Measurements from ENCODE around the gene CMC2. TPM values are rescaled to one million over a fixed set of nuclear protein-coding genes. Genes with fewer than 3 reads are reported as not detected.
A peak's percentile ranks its signal among the peaks of the same experiment; 100 is the strongest.

Gene CMC2
- total RNA-seq, 1 donor from 2014 or later: 133 TPM

DNA sequence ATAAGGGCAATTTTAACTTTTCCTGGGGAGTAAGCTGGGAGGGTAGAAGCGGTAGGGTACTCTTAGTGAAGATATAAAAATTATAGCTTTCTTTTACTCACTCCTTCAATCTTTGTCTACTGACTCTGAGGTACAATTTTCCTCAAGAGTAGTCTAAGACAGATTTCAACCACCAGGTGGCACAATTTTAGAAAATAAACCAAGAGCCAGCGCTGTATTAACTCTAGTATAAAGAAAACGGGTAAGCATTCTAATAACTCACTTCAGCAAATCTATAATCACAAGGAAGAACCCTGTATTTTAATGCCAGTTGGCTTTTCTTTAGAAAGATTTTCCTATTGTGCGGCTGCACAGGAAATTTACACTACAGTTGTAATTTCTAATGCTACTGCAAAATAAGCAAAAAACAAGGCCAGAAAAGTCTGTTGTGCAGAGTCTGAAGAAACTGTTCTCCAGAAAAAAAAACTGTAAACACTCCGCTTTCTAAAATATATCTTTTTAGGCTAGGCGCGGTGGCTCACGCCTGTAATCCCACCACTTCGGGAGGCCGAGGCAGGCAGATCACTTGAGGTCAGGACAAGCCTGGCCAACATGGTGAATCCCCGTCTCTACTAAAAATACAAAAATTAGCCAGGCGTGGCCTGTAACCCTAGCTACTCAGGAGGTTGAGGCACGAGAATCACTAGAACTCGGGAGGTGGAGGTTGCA lies 1.9 kb downstream of the CMC2 start:
- no peak for DNase-seq
- no peak for ATAC-seq (ENCODE audit: poor library complexity)
- intact Hi-C loops (cut with DNase I): no loop called here

GRCh38 chr16:81003610-81004460 lies 2.9 kb downstream of the CMC2 start:
- no peak for ATAC-seq (ENCODE audit: poor library complexity)
- DNase-seq: no peak
- intact Hi-C loops (cut with DNase I): no loop called here

DNA sequence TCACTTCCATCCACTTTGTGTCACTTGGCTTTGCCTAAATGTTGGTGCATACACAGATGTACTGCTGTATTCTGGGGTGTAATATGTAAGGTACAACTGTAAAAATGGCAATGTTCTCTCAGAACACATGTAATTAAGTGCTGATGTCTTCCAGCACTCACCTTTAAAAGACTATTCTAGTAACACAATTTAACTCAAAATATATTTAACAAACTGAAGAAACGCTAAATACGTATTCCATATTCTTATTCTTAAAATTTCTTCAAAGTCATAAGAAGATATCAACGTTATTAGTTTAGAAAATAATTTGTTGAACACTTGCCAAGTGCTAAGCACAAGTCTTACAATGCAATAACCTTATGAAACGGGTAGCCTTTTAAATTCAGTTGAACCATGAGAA lies 3.6 kb downstream of the CMC2 start:
- intact Hi-C loops (cut with DNase I): no loop called here
- DNase-seq (no peak), ATAC-seq (ENCODE audit: poor library complexity) (no peak)

GRCh38 chr16:81001330-81001729 lies 5.4 kb downstream of the CMC2 start:
- no peak for DNase-seq
- intact Hi-C loops (cut with DNase I): no loop called here
- ATAC-seq (ENCODE audit: poor library complexity): no peak

- ATAC-seq (ENCODE audit: poor library complexity): no peak
- intact Hi-C loops (cut with DNase I): no loop called here
- no peak for DNase-seq
Observed at GRCh38 chr16:81000873-81001272, 5.8 kb downstream of the CMC2 start.

DNA sequence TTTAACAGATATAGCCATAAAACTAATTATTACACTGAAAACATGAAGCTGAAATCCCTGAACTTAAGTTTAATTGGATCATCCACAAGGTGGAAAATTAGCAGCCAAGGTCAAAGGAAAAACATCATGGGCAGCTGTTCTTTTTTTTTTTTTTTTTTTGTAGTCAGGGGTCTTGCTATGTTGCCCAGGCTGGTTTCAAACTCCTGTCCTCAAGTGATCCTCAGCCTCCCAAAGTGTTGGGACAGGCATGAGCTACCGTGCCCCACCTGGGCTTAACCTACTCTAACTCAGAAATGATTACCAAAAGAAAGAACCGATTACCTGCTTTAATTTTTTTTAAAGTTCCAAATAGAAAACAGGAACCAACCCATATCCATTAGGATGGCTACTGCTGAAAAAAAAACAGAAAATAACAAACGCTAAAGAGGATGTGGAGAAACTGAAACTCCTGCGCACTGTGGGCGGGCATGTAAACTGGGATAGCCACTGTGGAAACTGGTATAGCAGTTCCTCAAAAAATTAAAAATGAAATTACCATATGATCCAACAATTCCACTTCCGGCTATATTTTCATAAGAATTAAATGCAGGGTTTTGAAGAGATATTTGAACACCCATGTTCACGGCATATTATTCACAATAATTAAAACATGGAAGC lies 8.6 kb downstream of the CMC2 start:
- no peak for ATAC-seq (ENCODE audit: poor library complexity)
- intact Hi-C loops (cut with DNase I): no loop called here
- no peak for DNase-seq

GRCh38 chr16:80997139-80997798 lies 9.4 kb downstream of the CMC2 start:
- ATAC-seq (ENCODE audit: poor library complexity): peak; percentile 26
- intact Hi-C loops (cut with DNase I): no loop called here
- no peak for DNase-seq

DNA sequence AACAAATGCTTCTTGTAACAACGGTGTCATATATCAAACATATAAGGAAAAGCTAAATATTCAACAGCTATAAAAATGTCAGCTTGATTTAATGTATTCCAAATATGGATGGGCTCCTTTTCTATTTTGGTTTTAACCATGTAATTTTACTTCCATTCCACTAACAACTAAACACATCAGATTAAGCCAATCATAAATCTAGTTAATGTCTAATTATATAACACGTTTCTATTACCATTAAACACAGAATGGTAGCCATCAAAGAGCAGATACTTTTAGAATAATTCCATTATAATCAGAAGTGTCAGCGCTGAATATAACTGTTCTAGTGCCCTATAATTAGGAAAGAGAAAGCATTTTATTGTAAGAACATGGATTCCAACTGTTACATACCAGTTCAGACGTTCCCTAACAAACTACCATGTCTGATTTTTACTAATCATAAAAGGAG lies 10.0 kb downstream of the CMC2 start:
- ATAC-seq (ENCODE audit: poor library complexity) (no peak), DNase-seq (no peak)
- intact Hi-C loops (cut with DNase I): no loop called here

- intact Hi-C loops (cut with DNase I): no loop called here
- no peak for ATAC-seq (ENCODE audit: poor library complexity)
Observed at GRCh38 chr16:80994451-80994850, 12.2 kb downstream of the CMC2 start.

DNA sequence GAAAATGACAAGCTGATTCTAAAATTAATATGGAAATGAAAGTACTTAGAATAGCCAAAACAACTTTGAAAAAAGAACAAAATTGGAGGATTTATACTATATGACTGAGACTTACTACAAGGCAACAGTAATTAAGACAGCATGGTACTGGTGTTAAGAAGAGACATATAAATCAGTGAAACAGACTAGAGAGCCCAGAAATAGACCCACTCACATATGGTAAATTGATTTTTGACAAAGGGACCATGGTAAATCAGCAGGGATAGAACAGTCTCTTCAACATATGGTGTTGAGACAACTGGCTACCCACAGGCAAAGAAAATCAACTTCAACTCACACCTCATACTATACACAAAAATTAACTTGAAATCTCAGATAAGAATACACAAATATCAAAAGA lies 12.9 kb downstream of the CMC2 start:
- DNase-seq (no peak), ATAC-seq (ENCODE audit: poor library complexity) (no peak)
- intact Hi-C loops (cut with DNase I): no loop called here

More at GRCh38 chr16:80994451-80994850, 12.2 kb downstream of the CMC2 start:
- DNase-seq: no peak

DNA sequence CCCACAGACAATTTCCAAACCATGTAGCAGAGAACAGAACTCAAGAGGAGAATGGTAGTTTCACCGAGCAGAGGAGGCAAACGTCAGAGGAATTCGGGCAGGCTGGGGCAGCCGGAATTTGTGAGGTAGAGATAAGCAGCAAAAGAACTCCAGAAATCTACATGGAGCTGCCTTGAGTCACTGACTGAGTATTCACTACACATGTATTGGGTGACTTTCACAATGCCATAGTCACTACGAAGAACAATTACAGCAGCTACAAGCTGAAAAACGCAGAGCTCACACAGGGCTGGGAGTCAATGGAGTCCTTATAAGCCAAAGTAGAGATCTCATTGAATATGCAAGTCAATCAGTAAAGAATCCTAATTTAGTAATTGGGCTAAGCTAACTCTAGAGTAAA lies 13.4 kb downstream of the CMC2 start:
- intact Hi-C loops (cut with DNase I): no loop called here
- DNase-seq: no peak
- ATAC-seq (ENCODE audit: poor library complexity): peak; percentile 73

DNA sequence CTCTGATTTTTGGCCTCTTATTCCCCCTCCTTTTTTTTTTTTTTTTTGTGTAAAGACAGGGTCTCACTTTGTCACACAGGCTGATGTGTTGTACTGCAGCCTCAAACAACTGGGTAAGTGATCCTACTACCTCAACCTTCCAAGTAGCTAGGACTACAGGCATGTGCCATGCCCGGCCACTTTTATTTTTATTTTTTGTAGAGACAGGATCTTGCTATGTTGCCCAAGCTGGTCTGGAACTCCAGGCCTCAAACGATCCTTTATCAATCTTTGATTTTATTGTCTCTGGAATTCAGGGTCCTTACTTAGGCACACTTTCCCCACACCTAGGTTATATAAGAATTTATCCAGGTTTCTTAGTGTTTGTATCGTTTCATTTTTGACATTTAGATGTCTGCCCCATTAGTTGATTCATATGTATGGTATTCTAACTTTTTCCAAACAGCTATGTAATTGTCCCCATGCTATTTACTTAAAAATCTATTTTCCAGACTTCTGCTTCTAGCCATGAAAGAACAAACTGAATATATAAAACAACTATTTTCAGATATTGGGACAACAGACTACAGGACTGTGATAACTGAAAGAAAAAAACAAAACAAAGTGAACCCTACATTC lies 13.9 kb downstream of the CMC2 start:
- no peak for DNase-seq
- no peak for ATAC-seq (ENCODE audit: poor library complexity)
- intact Hi-C loops (cut with DNase I): no loop called here

- DNase-seq (no peak), ATAC-seq (ENCODE audit: poor library complexity) (no peak)
- intact Hi-C loops (cut with DNase I): no loop called here
Observed at GRCh38 chr16:80991792-80992430, 14.8 kb downstream of the CMC2 start.

DNA sequence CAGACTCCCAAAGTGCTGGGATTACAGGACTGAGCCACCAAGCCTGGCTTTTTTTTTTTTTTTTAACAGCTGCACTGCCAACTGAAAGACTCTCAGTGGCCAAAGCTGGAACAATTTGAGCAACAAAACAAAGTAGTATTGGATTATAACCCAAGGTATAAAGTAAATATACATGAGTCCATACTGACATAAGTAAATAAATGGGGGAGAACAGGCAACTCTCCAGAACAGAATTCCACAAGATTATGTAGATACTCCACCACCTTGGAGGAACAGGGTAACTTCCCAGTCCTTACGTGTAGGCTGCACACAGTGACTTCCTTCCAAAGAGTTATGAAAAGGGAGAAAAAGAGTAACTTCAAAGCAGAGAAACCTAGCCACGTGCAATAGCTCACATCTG lies 15.7 kb downstream of the CMC2 start:
- DNase-seq (no peak), ATAC-seq (ENCODE audit: poor library complexity) (no peak)

DNA sequence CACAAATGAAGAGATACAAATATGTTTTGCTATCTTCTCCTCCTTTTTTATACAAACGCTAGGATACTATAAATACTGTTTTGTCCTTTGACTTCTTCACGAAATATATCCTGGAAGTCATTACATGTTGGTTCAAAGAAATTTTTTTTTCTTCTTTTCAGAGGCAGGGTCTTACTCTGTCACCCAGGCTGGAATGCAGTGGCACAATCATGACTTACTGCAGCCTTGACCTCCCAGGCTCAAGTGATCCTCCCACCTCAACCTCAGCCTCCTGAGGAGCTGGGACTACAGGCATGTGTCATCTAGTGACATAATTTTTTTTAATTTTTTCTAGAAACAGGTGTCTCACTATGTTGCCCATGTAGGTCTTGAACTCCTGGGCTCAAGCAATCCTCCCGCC lies 16.1 kb downstream of the CMC2 start:
- ATAC-seq (ENCODE audit: poor library complexity) (no peak), DNase-seq (no peak)
- intact Hi-C loops (cut with DNase I): no loop called here

More for the DNA sequence above, 15.7 kb downstream of the CMC2 start:
- intact Hi-C loops (cut with DNase I): no loop called here

GRCh38 chr16:80989801-80990200 lies 16.9 kb downstream of the CMC2 start:
- DNase-seq: no peak
- intact Hi-C loops (cut with DNase I): no loop called here
- ATAC-seq (ENCODE audit: poor library complexity): no peak

GRCh38 chr16:80988756-80989155 lies 17.9 kb downstream of the CMC2 start:
- intact Hi-C loops (cut with DNase I): no loop called here
- ATAC-seq (ENCODE audit: poor library complexity) (no peak), DNase-seq (no peak)

GRCh38 chr16:80986557-80986956 lies 20.1 kb downstream of the CMC2 start:
- DNase-seq (no peak), ATAC-seq (ENCODE audit: poor library complexity) (no peak)
- intact Hi-C loops (cut with DNase I): no loop called here

All from Right ventricle myocardium superior (tissue), 1 donor.